Karpas-422 (cell line): Measurements from ENCODE around the gene FYB1. TPM values are rescaled to one million over a fixed set of nuclear protein-coding genes. Genes with fewer than 3 reads are reported as not detected.
A peak's percentile ranks its signal among the peaks of the same experiment; 100 is the strongest.

Source experiments
- DNase-seq: peaks from one replicate; pipeline ENCODE4 v3.0.0-alpha.2; 2015
- H2AFZ ChIP-seq: fragments of 200-600 bp; sonication (generic); 2 replicates; pipeline ENCODE4 v1.6.1; 2014; ENCODE audit warnings: antibody characterized with exemption, low read length, mixed read lengths
- H3K27ac ChIP-seq: fragments of 200-600 bp; sonication (generic); 2 replicates; pipeline ENCODE4 v1.5.1; 2014; ENCODE audit warnings: mild to moderate bottlenecking, low read length, moderate library complexity
- H3K27me3 ChIP-seq: fragments of 200-600 bp; sonication (generic); 2 replicates; pipeline ENCODE4 v1.6.1; 2014; ENCODE audit warnings: low read length, mixed read lengths
- H3K36me3 ChIP-seq: fragments of 200-600 bp; sonication (generic); 2 replicates; pipeline ENCODE4 v1.6.1; 2014; ENCODE audit warnings: low read length, mixed read lengths; ENCODE audit not compliant: insufficient read depth
- H3K4me1 ChIP-seq: fragments of 200-600 bp; sonication (generic); 2 replicates; pipeline ENCODE4 v1.6.1; 2014; ENCODE audit warnings: mild to moderate bottlenecking, low read length, mixed read lengths
- H3K4me2 ChIP-seq: fragments of 200-600 bp; sonication (generic); 2 replicates; pipeline ENCODE4 v1.6.1; 2014; ENCODE audit warnings: low read length, low read depth, mild to moderate bottlenecking; ENCODE audit not compliant: poor library complexity, severe bottlenecking
- H3K4me3 ChIP-seq: fragments of 200-600 bp; sonication (generic); 2 replicates; pipeline ENCODE4 v1.5.1; 2014; ENCODE audit warnings: mild to moderate bottlenecking, antibody characterized with exemption, low read length, mixed read lengths
- H3K79me2 ChIP-seq: fragments of 200-600 bp; sonication (generic); 2 replicates; pipeline ENCODE4 v1.6.1; 2014; ENCODE audit warnings: mild to moderate bottlenecking, low read length, mixed read lengths
- H3K9ac ChIP-seq: fragments of 200-600 bp; sonication (generic); 2 replicates; pipeline ENCODE4 v1.6.0; 2014; ENCODE audit warnings: low read length
- H3K9me2 ChIP-seq: fragments of 200-600 bp; sonication (generic), shearing (Covaris generic); replicated peaks from 2 replicates; pipeline ENCODE4 v1.6.0; 2014; ENCODE audit warnings: mild to moderate bottlenecking, low read length, moderate library complexity; ENCODE audit not compliant: insufficient read depth
- H3K9me3 ChIP-seq: fragments of 300-700, 200-600 bp; sonication (generic); 2 replicates; pipeline ENCODE4 v1.6.1; 2014; ENCODE audit warnings: low read length, mixed read lengths
- H4K20me1 ChIP-seq: fragments of 200-600 bp; sonication (generic); 2 replicates; pipeline ENCODE4 v1.6.1; 2014; ENCODE audit warnings: mild to moderate bottlenecking, antibody characterized with exemption, low read length, low read depth; ENCODE audit not compliant: insufficient read depth
- total RNA-seq: library from RNA; depleted of rRNA; stranded (reverse); fragments of >200 nt; shearing (Covaris generic); gene quantifications from 2 replicates; pipeline ENCODE4 v1.2.3, GENCODE V29; 2014; ENCODE audit warnings: low replicate concordance

The FYB1 gene
- total RNA-seq, 1 experiment from 2014 or later = 2.8 TPM

- no peak overlapping the region for H3K4me3 ChIP-seq
- H3K79me2 ChIP-seq = no peaks in the 10 kb centered on the region
- DNase-seq = no peak
- H3K9me2 ChIP-seq = no peaks in the 10 kb centered on the region
- no peaks in the 10 kb centered on the region for H4K20me1 ChIP-seq
- no peak overlapping the region for H2AFZ ChIP-seq
- no peaks in the 10 kb centered on the region for H3K9me3 ChIP-seq
- H3K9ac ChIP-seq = no peak overlapping the region
- H3K27me3 ChIP-seq = 0 out of 2 replicates have a peak, but pooled peaks cover 4% of the 10 kb centered on the region
- H3K36me3 ChIP-seq = no peaks in the 10 kb centered on the region
- no peak overlapping the region for H3K27ac ChIP-seq
- H3K4me2 ChIP-seq = no peak overlapping the region
- H3K4me1 ChIP-seq = peaks cover 18% of the 10 kb centered on the region
Observed at GRCh38 chr5:39192450-39193160, 26.8 kb downstream of the FYB1 start.

- peak overlapping the region; percentile 5 for H3K4me2 ChIP-seq
- no peaks in the 10 kb centered on the region for H4K20me1 ChIP-seq
- peaks cover 18% of the 10 kb centered on the region for H3K4me1 ChIP-seq
Observed at GRCh38 chr5:39191216-39191615, 28.1 kb downstream of the FYB1 start.

GRCh38 chr5:39190311-39191102 is 28.9 kb downstream of the FYB1 start:
- Histone ChIP-seq H3K27ac (no peak overlapping the region), H4K20me1 (no peaks in the 10 kb centered on the region), H3K4me1 (peaks cover 18% of the 10 kb centered on the region), H3K9me3 (no peaks in the 10 kb centered on the region), H3K36me3 (no peaks in the 10 kb centered on the region), H3K27me3 (0 out of 2 replicates have a peak, but pooled peaks cover 4% of the 10 kb centered on the region), H3K79me2 (no peaks in the 10 kb centered on the region), H3K4me3 (no peak overlapping the region), H3K9ac (no peak overlapping the region), H2AFZ (no peak overlapping the region), H3K4me2 (peak overlapping the region; percentile 5), H3K9me2 (no peaks in the 10 kb centered on the region)
- no peak for DNase-seq

More at GRCh38 chr5:39191216-39191615, 28.1 kb downstream of the FYB1 start:
- 0 out of 2 replicates have a peak, but pooled peaks cover 4% of the 10 kb centered on the region for H3K27me3 ChIP-seq
- H3K9me3 ChIP-seq = no peaks in the 10 kb centered on the region
- H3K79me2 ChIP-seq = no peaks in the 10 kb centered on the region
- no peak overlapping the region for H2AFZ ChIP-seq
- no peak overlapping the region for H3K4me3 ChIP-seq
- H3K9ac ChIP-seq = no peak overlapping the region
- no peak for DNase-seq
- H3K9me2 ChIP-seq = no peaks in the 10 kb centered on the region
- H3K36me3 ChIP-seq = no peaks in the 10 kb centered on the region
- no peak overlapping the region for H3K27ac ChIP-seq

GRCh38 chr5:39189292-39189955 is 29.9 kb downstream of the FYB1 start:
- Histone ChIP-seq H3K4me1 (peaks cover 18% of the 10 kb centered on the region), H3K79me2 (no peaks in the 10 kb centered on the region), H3K9ac (no peak overlapping the region), H4K20me1 (no peaks in the 10 kb centered on the region), H3K4me3 (no peak overlapping the region), H3K4me2 (no peak overlapping the region), H3K27me3 (0 out of 2 replicates have a peak, but pooled peaks cover 4% of the 10 kb centered on the region), H3K9me3 (no peaks in the 10 kb centered on the region), H3K36me3 (no peaks in the 10 kb centered on the region), H2AFZ (no peak overlapping the region), H3K9me2 (no peaks in the 10 kb centered on the region), H3K27ac (no peak overlapping the region)
- no peak for DNase-seq

GRCh38 chr5:39187831-39188731 is 31.3 kb downstream of the FYB1 start:
- H3K4me2 ChIP-seq = no peak overlapping the region
- no peak for DNase-seq
- H3K27ac ChIP-seq = no peak overlapping the region

GRCh38 chr5:39186722-39187539 is 32.4 kb downstream of the FYB1 start:
- Histone ChIP-seq H3K27ac (no peak overlapping the region), H2AFZ (peak overlapping the region; percentile 50; the same call in 1 of the 2 replicates), H4K20me1 (no peaks in the 10 kb centered on the region), H3K9me2 (no peaks in the 10 kb centered on the region), H3K4me2 (no peak overlapping the region), H3K27me3 (0 out of 2 replicates have a peak, but pooled peaks cover 4% of the 10 kb centered on the region), H3K9me3 (no peaks in the 10 kb centered on the region), H3K9ac (no peak overlapping the region), H3K79me2 (no peaks in the 10 kb centered on the region), H3K36me3 (no peaks in the 10 kb centered on the region), H3K4me1 (peaks cover 27% of the 10 kb centered on the region), H3K4me3 (no peak overlapping the region)
- DNase-seq = no peak

More at GRCh38 chr5:39187831-39188731, 31.3 kb downstream of the FYB1 start:
- H3K4me3 ChIP-seq = no peak overlapping the region
- H4K20me1 ChIP-seq = no peaks in the 10 kb centered on the region
- H3K9me3 ChIP-seq = no peaks in the 10 kb centered on the region
- no peak overlapping the region for H2AFZ ChIP-seq
- no peak overlapping the region for H3K9ac ChIP-seq
- no peaks in the 10 kb centered on the region for H3K79me2 ChIP-seq
- H3K36me3 ChIP-seq = no peaks in the 10 kb centered on the region
- H3K4me1 ChIP-seq = peaks cover 18% of the 10 kb centered on the region
- no peaks in the 10 kb centered on the region for H3K9me2 ChIP-seq
- 0 out of 2 replicates have a peak, but pooled peaks cover 4% of the 10 kb centered on the region for H3K27me3 ChIP-seq

- no peak for DNase-seq
- H3K9me3 ChIP-seq = no peaks in the 10 kb centered on the region
- H3K4me1 ChIP-seq = peaks cover 28% of the 10 kb centered on the region
- H3K9me2 ChIP-seq = no peaks in the 10 kb centered on the region
- H3K36me3 ChIP-seq = no peaks in the 10 kb centered on the region
- H3K27ac ChIP-seq = no peak overlapping the region
- no peak overlapping the region for H3K4me3 ChIP-seq
- H3K27me3 ChIP-seq = no peaks in the 10 kb centered on the region
- H2AFZ ChIP-seq = no peak overlapping the region
- H3K79me2 ChIP-seq = no peaks in the 10 kb centered on the region
- H3K9ac ChIP-seq = no peak overlapping the region
- no peaks in the 10 kb centered on the region for H4K20me1 ChIP-seq
- H3K4me2 ChIP-seq = no peak overlapping the region
Observed at GRCh38 chr5:39186289-39186688, 33.1 kb downstream of the FYB1 start.
